Right atrium auricular region (tissue), 2 donors: ENCODE measurements around the gene TMEM86B. TPM values are rescaled to one million over a fixed set of nuclear protein-coding genes. Genes with fewer than 3 reads are reported as not detected.

Experiments used
- DNase-seq: peaks from one replicate; pipeline ENCODE4 v3.0.0-alpha.2; 2019; ENCODE audit warnings: low spot score
- H3K27ac ChIP-seq, 2 donors: fragments of 200-600 bp; sonication (generic); 1 replicate in 1 of 2; 2 replicates in 1 of 2; pipeline ENCODE4 v1.5.1; 2016 to 2019
- H3K27me3 ChIP-seq, 2 donors: fragments of 200-600 bp; sonication (generic); one replicate each; pipeline versions ENCODE4 v1.5.1 to v1.6.0; 2017 to 2019
- H3K36me3 ChIP-seq: fragments of 200-600 bp; sonication (generic); one replicate; pipeline ENCODE4 v1.5.1; 2016
- H3K4me1 ChIP-seq, 2 donors: fragments of 200-600 bp; sonication (generic); one replicate each; pipeline versions ENCODE4 v1.5.1 to v1.6.0; 2017 to 2019
- H3K4me3 ChIP-seq, 2 donors: fragments of 200-600 bp; sonication (generic); 1 replicate in 1 of 2; 2 replicates in 1 of 2; pipeline ENCODE4 v1.5.1; 2017 to 2019; ENCODE audit warnings: mild to moderate bottlenecking in 1 of 2, moderate library complexity in 1 of 2
- H3K9me3 ChIP-seq, 2 donors: fragments of 200-600 bp; sonication (generic); one replicate each; pipeline ENCODE4 v1.5.1; 2019
- total RNA-seq, 2 donors: library from RNA; depleted of rRNA; stranded (reverse); fragments of >200 nt; gene quantifications; one replicate each; pipeline ENCODE4 v1.1.0, GENCODE V29; 2016
- TF ChIP-seq, protein P1 (sequence below), 2 donors: fragments of 200-600 bp; sonication (generic); IDR thresholded peaks; one replicate each; pipeline ENCODE4 v1.5.1; 2019; ENCODE audit warnings: antibody characterized with exemption in 2 of 2

The TMEM86B gene
- total RNA-seq, 2 donors from 2014 or later, result 1.3 TPM; not detected in 1

DNA sequence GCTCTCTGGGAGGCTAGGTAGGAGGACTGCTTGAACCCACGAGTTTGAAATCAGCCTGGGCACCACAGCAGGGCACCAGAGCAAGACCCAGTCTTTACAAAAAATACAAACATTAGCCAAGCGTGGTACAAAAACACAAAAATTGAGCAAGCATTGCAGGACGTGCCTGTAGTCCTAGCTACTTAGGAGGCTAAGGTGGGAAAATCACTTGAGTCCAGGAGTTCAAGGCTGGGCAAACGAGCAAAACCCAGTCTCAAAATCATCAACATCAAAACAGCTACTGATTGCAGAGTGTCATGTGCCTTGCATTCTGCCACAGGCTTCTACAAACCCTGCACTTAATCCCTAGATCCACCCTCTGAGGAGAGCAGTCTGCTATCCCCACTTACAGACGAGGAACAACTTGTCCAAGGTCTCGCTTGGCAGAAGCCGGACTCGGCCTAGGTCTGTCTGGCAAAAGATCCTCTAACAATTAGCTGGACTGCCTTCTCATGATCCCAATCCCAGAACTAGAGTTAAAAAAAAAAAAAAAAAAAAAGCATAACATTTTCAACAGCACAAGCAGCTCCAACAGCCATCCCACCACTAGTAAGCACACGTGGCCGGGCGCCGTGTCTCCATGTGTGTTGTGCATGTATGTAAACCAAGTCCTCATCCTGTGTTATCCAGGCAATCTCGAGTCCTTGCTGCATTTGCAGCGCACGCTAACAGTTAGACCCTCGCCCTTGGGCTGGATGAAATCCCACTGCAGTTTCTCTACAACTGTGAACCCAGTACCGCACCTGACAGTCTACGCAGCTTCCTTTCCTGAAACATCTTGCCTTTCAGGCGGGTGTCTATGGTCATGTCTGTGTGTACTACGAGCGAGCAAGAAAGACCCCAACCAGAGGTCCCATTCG is 28.2 kb upstream of the TMEM86B start:
- H3K27ac ChIP-seq, result no peak overlapping the region
- H3K4me3 ChIP-seq, result peak overlapping the region; percentile 82 to 97
- no peaks in the 10 kb centered on the region for H3K36me3 ChIP-seq
- TF ChIP-seq, protein P1, sequence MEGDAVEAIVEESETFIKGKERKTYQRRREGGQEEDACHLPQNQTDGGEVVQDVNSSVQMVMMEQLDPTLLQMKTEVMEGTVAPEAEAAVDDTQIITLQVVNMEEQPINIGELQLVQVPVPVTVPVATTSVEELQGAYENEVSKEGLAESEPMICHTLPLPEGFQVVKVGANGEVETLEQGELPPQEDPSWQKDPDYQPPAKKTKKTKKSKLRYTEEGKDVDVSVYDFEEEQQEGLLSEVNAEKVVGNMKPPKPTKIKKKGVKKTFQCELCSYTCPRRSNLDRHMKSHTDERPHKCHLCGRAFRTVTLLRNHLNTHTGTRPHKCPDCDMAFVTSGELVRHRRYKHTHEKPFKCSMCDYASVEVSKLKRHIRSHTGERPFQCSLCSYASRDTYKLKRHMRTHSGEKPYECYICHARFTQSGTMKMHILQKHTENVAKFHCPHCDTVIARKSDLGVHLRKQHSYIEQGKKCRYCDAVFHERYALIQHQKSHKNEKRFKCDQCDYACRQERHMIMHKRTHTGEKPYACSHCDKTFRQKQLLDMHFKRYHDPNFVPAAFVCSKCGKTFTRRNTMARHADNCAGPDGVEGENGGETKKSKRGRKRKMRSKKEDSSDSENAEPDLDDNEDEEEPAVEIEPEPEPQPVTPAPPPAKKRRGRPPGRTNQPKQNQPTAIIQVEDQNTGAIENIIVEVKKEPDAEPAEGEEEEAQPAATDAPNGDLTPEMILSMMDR (IDR thresholded peaks at IDR 0.05), result no peak
- H3K4me1 ChIP-seq, result peaks cover 3 to 69% of the 10 kb centered on the region in 2 donors
- H3K9me3 ChIP-seq, result no peaks in the 10 kb centered on the region
- DNase-seq, result no peak
- H3K27me3 ChIP-seq, result no peaks in the 10 kb centered on the region

DNA sequence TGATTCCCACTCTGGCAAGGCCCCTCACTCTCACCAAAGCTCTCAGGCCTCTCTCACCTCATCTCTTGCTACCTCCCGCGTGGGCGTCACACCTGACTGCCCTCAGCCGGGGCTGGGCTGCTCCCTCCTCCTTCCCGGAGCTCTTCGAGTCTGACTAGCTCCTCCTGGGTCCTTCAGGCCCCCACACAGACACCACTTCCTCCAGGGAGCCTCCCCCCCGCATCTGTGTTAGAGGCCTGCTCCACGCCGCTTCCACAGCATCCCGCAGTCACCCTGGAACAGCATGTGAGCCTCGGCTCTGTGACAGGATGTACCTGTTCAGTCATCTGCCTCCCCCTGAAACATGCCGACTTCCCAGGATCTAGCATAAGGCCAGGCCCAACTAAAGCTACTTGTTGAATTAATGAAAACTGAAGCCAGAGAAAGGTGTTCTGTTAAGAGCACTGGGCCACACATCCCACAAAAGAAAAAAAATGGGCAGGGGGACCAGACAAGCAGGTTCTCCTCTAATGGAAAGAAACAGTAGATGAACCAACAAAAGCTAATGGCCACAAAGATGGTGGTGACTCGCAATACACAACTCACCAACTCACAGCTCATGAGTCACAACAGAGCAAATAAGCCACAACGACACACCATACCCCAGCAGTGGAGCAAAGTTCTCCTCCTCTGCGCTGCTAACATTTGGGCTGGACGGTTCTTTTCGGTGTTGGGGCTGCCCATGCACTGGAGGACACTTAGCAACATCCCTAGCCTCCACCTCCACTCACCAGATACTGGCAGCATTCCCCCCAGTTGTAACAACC is 27.3 kb upstream of the TMEM86B start:
- TF ChIP-seq, protein P1 (IDR thresholded peaks at IDR 0.05), result no peak
- no peak for DNase-seq
- no peaks in the 10 kb centered on the region for H3K36me3 ChIP-seq
- H3K27ac ChIP-seq, result peak overlapping the region in 1 of 2 donors; percentile 31
- no peak overlapping the region for H3K4me3 ChIP-seq
- H3K4me1 ChIP-seq, result peaks cover 3 to 79% of the 10 kb centered on the region in 2 donors
- H3K27me3 ChIP-seq, result no peaks in the 10 kb centered on the region
- H3K9me3 ChIP-seq, result no peaks in the 10 kb centered on the region

DNA sequence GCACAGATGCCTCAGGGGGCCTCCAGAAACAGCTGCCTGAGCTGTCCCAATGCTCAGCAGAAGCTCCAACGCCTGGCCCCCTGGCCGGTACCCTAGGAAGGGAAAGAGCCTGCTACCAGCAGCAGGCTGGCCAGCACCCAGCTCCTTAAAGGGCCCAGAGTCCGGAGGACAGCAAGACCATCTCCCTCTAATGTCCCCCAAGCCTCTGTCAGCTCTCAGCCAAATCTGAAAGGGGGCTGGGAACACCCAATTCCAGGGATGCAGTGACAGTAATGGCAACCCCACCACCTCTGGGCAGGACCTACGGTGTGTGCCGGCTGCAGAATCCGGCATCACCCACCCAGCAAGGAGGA is 26.0 kb upstream of the TMEM86B start:
- DNase-seq, result no peak
- H3K27me3 ChIP-seq, result no peaks in the 10 kb centered on the region
- H3K4me1 ChIP-seq, result peaks cover 3 to 76% of the 10 kb centered on the region in 2 donors
- no peaks in the 10 kb centered on the region for H3K36me3 ChIP-seq
- TF ChIP-seq, protein P1 (IDR thresholded peaks at IDR 0.05), result no peak
- H3K4me3 ChIP-seq, result peak overlapping the region; percentile 1 to 18
- H3K27ac ChIP-seq, result peak overlapping the region; percentile 31 to 55
- H3K9me3 ChIP-seq, result no peaks in the 10 kb centered on the region

DNA sequence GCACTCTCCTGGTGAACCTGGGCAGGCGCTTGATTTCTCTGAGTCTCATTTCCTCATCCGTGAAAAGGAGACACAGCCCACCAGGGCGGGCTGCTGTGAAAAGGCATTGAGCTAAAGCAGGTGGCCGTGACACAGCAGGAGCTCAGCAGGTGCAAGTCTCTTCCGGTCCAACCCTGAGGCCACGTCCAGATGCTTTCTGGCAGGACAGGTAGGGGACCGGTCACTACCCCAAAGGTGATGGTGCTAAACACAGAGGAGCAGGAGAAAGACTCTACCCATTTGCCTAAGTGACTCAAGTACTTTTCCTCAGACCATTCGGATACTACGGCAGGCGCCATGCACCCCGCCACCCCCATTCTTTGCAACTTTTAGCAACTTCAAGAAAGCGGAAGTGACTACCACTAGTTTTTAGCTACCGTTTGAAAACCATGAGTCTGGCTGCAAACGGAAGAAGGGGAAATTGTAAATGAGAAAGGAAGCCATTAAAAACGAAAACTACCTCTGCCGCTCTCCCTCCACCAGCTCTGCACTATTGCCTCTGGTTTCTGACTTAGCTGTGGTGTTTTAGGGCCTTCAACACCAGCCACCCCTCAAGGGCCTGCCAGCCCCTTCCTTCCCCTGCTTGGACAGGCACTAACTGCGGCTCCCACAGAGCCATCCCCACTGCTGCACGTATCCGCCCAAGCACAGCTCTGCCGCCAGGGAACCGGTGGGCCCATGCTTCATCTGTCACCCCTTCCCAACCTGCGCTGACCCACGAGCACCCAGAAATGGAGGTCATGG is 25.5 kb upstream of the TMEM86B start:
- H3K27ac ChIP-seq, result peak overlapping the region in 1 of 2 donors; percentile 31

More for the DNA sequence above, 25.5 kb upstream of the TMEM86B start:
- Histone ChIP-seq H3K4me1 (peaks cover under 1 to 77% of the 10 kb centered on the region in 2 donors), H3K4me3 (peak overlapping the region; percentile 1 to 18), H3K36me3 (no peaks in the 10 kb centered on the region), H3K27me3 (no peaks in the 10 kb centered on the region), H3K9me3 (no peaks in the 10 kb centered on the region)
- TF ChIP-seq, protein P1 (IDR thresholded peaks at IDR 0.05), result no peak
- no peak for DNase-seq
